Tibial nerve (tissue), 4 donors: ENCODE measurements around the gene CTSO.

Experiments
- EP300 ChIP-seq, 2 donors: sonication (generic); formaldehyde crosslinking; IDR thresholded peaks; one replicate each; pipeline ENCODE4 v1.6.1; 2017; ENCODE audit warnings: antibody characterized with exemption in 2 of 2, mild to moderate bottlenecking in 1 of 2
- POLR2A ChIP-seq, 2 donors: fragments of 450-650 bp; IDR thresholded peaks; one replicate each; pipeline ENCODE4 v1.6.1; 2017; ENCODE audit warnings: antibody characterized with exemption in 2 of 2, mild to moderate bottlenecking in 2 of 2, moderate library complexity in 2 of 2
- TF ChIP-seq, protein P1 (sequence below), 5 experiments: fragments of 200-600 bp in 3 of 5; fragments of 450-650 bp in 2 of 5; sonication (generic) in 3 of 5; IDR thresholded peaks; one replicate each; pipeline ENCODE4 v1.5.1; 2016 to 2019; ENCODE audit warnings: antibody characterized with exemption in 5 of 5, mild to moderate bottlenecking in 3 of 5, moderate library complexity in 2 of 5

DNA sequence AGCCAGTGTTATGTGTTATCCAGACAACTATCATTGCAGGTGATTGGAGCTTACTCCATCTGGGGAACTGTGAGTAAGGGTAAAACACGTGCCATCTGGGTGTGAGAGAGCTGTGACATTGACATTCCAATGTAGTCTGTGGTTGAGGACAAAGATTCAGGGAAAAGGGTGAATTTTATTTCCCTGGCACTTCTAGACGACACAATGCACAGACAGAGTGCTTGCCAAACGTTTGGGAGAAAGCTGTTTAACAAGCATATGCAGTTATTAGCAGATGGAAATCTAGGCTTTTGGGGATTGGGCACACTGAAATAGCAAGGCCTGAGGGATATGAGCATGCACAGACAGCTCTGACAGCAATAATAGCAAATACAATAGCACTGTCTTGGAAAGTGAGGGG is 21.3 kb upstream of the CTSO start:
- TF ChIP-seq, protein P1, sequence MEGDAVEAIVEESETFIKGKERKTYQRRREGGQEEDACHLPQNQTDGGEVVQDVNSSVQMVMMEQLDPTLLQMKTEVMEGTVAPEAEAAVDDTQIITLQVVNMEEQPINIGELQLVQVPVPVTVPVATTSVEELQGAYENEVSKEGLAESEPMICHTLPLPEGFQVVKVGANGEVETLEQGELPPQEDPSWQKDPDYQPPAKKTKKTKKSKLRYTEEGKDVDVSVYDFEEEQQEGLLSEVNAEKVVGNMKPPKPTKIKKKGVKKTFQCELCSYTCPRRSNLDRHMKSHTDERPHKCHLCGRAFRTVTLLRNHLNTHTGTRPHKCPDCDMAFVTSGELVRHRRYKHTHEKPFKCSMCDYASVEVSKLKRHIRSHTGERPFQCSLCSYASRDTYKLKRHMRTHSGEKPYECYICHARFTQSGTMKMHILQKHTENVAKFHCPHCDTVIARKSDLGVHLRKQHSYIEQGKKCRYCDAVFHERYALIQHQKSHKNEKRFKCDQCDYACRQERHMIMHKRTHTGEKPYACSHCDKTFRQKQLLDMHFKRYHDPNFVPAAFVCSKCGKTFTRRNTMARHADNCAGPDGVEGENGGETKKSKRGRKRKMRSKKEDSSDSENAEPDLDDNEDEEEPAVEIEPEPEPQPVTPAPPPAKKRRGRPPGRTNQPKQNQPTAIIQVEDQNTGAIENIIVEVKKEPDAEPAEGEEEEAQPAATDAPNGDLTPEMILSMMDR (IDR thresholded peaks at IDR 0.05), result no peak
- TF ChIP-seq EP300 (IDR thresholded peaks at IDR 0.05) (no peak), POLR2A (IDR thresholded peaks at IDR 0.05) (no peak)
